IPS DF 4.7 (cell line): ENCODE results near the gene CPT1C.

Experiments used
- DNase-seq: peaks from one replicate; pipeline ENCODE4 v3.0.0-alpha.2; 2013; ENCODE audit warnings: low spot score; ENCODE audit errors: extremely low read depth

The CPT1C gene

GRCh38 chr19:49681830-49682229, 9.1 kb upstream of the CPT1C start:
- DNase-seq = no peak

- no peak for DNase-seq
These were observed 8.6 kb upstream of the CPT1C start for GRCh38 chr19:49682274-49682673.

GRCh38 chr19:49683814-49684250, 7.1 kb upstream of the CPT1C start:
- no peak for DNase-seq

- DNase-seq = no peak
These were observed 6.5 kb upstream of the CPT1C start for GRCh38 chr19:49684251-49684982.

GRCh38 chr19:49684983-49685553, 5.8 kb upstream of the CPT1C start:
- no peak for DNase-seq

DNA sequence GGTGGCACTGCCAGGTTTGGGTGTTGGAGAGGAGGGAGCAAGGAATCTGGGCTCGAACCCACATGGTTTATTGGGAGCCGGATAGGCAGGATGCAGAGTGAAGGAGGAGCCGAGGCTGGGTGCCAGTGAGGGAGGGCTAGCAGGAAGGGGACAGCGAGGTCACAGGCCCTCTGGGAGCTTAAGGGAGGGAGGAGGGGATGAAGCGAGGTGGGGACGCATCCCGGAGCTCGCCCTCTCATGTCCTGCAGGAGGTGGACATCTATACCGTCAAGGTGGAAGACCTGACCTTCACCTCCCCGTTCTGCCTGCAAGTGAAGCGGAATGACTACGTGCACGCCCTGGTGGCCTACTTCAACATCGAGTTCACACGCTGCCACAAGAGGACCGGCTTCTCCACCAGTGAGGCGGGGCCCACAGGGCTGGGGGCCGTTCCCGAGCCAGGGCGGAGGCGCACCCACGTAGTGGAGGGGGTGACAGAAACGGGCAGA, 5.0 kb upstream of the CPT1C start:
- DNase-seq = no peak

DNA sequence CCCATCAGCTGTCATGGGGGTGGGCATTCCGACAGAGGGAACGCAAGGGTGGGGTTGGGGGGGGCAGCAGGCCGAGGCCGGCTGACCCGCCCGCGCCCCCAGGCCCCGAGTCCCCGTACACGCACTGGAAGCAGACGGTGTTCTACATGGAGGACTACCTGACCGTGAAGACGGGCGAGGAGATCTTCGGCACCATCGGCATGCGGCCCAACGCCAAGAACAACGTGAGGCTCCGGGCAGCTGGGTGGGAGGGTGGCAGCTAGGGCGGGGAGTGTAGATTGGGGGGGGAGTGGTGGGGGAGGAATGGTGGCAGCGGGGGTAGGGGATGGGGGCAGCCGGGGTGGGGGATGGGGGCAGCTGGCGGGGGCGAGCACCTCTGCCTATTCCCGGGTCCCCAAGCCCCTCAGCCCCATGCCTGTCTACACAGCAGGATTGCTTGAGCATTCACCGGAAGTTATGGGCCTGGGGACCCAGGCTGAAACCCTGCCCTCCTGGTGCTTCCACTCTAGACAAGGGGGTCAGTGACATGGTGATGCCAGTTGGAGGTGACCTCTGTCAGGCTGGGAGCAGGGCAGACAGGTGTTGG, 4.3 kb upstream of the CPT1C start:
- no peak for DNase-seq

GRCh38 chr19:49687150-49687549, 3.8 kb upstream of the CPT1C start:
- DNase-seq = no peak

DNA sequence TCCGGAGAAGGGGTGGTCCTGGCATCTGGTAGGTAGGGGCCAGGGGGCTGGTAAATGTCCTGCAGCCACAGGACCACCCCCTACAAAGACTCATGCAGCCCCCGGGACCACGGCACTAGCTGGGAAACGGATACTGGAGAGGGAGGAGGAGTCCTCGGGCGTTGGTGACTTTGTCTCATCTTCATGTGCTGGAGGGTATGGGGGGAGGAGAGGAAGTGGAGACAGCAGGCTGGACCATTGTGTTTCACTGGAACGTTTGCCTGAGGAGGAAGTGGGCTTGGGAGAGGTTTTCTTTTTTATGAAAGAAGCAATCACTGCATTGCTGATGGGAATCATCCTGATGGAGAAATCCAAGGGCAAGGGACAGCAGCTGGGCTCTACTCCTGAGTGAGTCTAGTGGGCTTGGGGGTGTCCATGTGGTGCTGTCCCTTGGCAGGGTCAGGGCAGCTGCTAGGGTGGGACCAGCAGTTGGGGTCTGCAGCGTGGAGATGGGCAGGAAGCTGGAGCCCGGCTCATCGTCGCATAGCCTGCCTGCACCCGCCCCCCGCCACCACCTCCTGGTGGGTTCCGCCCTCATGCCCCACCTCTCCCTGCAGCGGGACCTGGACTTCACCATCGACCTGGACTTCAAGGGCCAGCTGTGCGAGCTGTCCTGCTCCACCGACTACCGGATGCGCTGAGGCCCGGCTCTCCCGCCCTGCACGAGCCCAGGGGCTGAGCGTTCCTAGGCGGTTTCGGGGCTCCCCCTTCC, 3.2 kb upstream of the CPT1C start:
- DNase-seq = no peak

DNA sequence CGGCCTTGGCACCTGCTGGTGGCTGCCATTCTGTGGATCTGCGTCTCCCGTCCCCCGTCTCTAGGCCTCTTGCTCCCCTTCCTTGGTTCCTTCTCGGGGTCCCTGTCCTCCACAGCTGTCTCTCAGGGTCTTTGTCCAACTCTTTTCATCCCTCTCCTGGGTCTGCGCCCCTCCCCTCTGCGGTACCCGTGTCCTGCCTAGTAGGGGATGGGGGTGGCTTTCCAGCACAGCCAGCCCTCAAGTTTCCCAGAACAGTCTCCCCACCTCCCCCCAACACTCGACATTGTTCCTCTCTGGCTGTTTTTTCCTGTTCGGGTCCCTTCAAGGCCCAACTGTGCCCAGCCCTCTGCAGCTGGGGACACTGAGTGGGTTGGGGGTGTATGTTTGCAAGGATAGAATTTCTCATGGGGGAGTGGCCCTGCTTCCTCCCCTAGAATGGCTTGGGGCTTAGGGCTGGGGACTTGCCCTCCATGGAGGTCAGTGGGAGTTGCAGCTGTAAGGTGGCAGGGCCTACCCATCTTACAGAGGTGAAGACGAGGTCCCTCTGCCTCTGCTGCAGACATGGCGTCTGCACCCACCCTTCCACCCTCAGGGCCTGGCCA, 2.3 kb upstream of the CPT1C start:
- DNase-seq = no peak

- DNase-seq = no peak
These were observed 1.5 kb upstream of the CPT1C start, which contains the start of gene ADM5 for GRCh38 chr19:49689133-49690078. TSS of gene ADM5 (plus strand) at chr19:49689594. CDS start at chr19:49689838, 244 bp downstream.

DNA sequence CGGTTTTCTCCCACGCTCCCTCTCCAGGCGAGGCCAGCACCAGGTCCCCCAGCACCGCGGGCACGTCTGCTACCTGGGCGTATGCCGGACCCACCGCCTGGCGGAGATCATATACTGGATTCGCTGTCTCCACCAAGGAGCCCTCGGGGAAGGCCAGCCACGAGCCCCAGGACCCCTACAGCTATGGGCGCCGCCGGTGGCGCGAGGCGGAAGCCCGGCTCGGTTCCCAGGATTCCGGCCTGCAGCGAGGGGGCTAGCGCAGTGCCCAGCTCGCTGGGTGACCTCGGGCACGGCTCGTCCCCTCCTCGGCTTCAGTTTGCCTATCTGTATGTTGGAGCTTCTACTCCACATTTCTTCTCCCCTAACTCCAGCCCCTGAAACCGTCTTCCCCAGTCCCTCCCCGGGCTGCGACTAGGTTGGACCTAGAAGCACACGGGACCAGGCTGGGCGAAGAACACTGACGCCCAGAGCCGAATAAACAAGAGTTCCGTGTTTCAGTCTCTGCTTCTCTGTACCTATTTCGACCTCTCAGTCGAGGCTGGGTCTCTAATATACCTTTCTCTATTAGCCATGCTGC, 749 bp upstream of the CPT1C start:
- DNase-seq = no peak

- no peak for DNase-seq
These were observed 579 bp downstream of the CPT1C start for GRCh38 chr19:49691243-49692146.

GRCh38 chr19:49692147-49692506, 1.2 kb downstream of the CPT1C start:
- DNase-seq = no peak

DNA sequence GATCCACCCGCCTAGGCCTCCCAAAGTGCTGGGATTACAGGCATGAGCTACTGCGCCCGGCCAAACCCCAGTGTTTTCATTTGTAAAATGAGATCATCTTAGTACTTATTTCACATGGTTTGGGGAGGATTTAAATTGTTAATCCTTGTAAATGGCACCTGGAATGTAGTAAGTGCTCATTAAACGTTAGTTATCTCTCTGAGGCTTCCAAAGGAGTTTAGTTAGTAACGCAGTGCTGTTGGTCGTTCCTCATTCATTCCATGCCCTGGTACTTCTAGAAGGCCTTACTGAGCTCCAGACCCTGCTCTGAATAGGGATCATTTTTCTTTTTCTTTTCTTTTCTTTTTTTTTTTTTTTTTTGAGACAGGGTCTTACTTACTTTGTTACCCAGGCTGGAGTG, 5.2 kb downstream of the CPT1C start:
- no peak for DNase-seq

DNA sequence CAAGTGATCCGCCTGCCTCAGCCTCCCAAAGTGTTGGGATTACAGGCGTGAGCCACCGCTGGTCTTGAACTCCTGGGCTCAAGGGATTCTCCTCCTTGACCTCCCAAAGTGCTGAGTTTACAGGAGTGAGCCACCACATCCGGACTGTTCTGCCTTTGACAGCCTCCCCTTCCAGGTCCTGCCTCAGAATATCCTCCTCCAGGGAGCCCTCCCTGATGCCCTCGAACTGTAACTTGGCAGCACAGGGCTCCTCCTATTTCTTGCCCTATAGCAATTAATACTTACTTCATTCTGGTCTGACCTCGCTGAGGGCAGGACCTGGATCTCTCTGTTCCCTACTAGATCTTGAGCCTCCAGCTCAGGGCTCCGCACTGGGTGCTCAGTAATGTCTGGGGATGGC, 5.9 kb downstream of the CPT1C start:
- DNase-seq = no peak

GRCh38 chr19:49699364-49699763, 8.4 kb downstream of the CPT1C start:
- no peak for DNase-seq

DNA sequence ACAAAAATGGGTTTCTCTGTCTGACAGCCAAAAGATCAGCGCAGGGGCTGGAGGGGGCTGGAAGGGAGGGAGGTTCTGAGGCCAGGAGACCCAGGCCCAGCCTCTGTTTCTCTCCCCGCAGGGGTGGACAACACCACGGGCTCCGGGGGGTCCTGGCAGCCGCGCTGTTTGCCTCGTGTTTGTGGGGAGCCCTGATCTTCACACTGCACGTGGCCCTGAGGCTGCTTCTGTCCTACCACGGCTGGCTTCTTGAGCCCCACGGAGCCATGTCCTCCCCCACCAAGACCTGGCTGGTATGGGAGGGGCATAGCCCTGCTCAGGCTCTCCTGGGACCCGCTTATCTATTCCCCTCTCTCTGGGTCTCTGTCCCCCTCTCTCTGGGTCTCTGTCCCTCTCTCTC, 9.6 kb downstream of the CPT1C start:
- no peak for DNase-seq

DNA sequence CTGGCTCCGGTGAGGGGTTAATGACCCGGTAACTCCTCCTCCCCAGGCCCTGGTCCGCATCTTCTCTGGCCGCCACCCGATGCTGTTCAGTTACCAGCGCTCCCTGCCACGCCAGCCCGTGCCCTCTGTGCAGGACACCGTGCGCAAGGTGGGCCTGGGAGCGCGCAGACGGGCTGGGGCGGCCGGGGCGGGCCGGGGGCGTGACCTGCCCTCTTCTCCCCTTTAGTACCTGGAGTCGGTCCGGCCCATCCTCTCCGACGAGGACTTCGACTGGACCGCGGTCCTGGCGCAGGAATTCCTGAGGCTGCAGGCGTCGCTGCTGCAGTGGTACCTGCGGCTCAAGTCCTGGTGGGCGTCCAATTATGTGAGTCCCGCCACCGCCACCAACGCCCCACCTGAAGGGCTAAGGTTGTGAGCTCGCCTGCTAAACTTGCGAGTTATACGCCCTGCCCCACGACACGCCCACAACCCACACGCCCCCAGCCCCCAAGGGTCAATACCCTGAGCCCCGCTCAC, 10.4 kb downstream of the CPT1C start:
- no peak for DNase-seq
